ENCODE data around the gene ARHGAP26. TPM values are rescaled to one million over a fixed set of nuclear protein-coding genes. Genes with fewer than 3 reads are reported as not detected.

Gene ARHGAP26
- polyA plus RNA-seq, 1 donor from 2014 or later: 0.83 TPM

- no peak for TF ChIP-seq EP300 (conservative IDR thresholded peaks at IDR 0.05; ENCODE audit: poor library complexity, severe bottlenecking)
These were observed 495.8 kb downstream of the ARHGAP26 start (continued) for GRCh38 chr5:143265995-143266394.

GRCh38 chr5:143267186-143267585, 497.0 kb downstream of the ARHGAP26 start:
- H3K9ac ChIP-seq (ENCODE audit: low read length): no peak overlapping the region
- H2AFZ ChIP-seq (ENCODE audit: low read depth, low read length): no peak overlapping the region
- no peaks in the 10 kb centered on the region for H3K9me2 ChIP-seq (ENCODE audit: insufficient read depth, low read length)
- H4K20me1 ChIP-seq (ENCODE audit: insufficient read depth): no peaks in the 10 kb centered on the region
- no peaks in the 10 kb centered on the region for H3K79me2 ChIP-seq (replicated peaks; ENCODE audit: insufficient read depth, low read length)
- H3K4me2 ChIP-seq (ENCODE audit: low read length): no peak overlapping the region
- H3K36me3 ChIP-seq (ENCODE audit: insufficient read depth, low read length): no peaks in the 10 kb centered on the region
- no peak overlapping the region for H3K27ac ChIP-seq (ENCODE audit: low read length)
- H3K4me3 ChIP-seq (ENCODE audit: low read length): no peak overlapping the region
- no peaks in the 10 kb centered on the region for H3F3A ChIP-seq (ENCODE audit: insufficient read depth, low read length, poor library complexity, severe bottlenecking)
- no peaks in the 10 kb centered on the region for H3K27me3 ChIP-seq (ENCODE audit: insufficient read depth, low read depth, low read length)
- no peak for TF ChIP-seq MXI1 (conservative IDR thresholded peaks at IDR 0.05; ENCODE audit: poor library complexity, severe bottlenecking)
- no peak for TF ChIP-seq EP300 (conservative IDR thresholded peaks at IDR 0.05; ENCODE audit: poor library complexity, severe bottlenecking)
- TF ChIP-seq REST (IDR thresholded peaks at IDR 0.05; ENCODE audit: borderline replicate concordance): no peak
- TF ChIP-seq SMC3 (conservative IDR thresholded peaks at IDR 0.05; ENCODE audit: poor library complexity): no peak
- TF ChIP-seq TAF1 (IDR thresholded peaks at IDR 0.05; ENCODE audit: low read depth): no peak
- no peak for TF ChIP-seq POLR2AphosphoS5 (IDR thresholded peaks at IDR 0.05)
- TF ChIP-seq CTCF (IDR thresholded peaks at IDR 0.05; ENCODE audit: poor library complexity, severe bottlenecking): no peak
- no peak for TF ChIP-seq RAD21 (conservative IDR thresholded peaks at IDR 0.05)
- no peak for TF ChIP-seq EZH2 (IDR thresholded peaks at IDR 0.05; ENCODE audit: borderline replicate concordance, insufficient read depth, low read length, poor library complexity, severe bottlenecking)
- no peaks in the 10 kb centered on the region for H3K9me3 ChIP-seq (ENCODE audit: low read length)

GRCh38 chr5:143268388-143268787, 498.2 kb downstream of the ARHGAP26 start:
- H3K9me3 ChIP-seq (ENCODE audit: low read length): no peaks in the 10 kb centered on the region
- H4K20me1 ChIP-seq (ENCODE audit: insufficient read depth): no peaks in the 10 kb centered on the region
- H2AFZ ChIP-seq (ENCODE audit: low read depth, low read length): no peak overlapping the region

More at GRCh38 chr5:143268388-143268787, 498.2 kb downstream of the ARHGAP26 start:
- no peak overlapping the region for H3K4me2 ChIP-seq (ENCODE audit: low read length)
- H3K27me3 ChIP-seq (ENCODE audit: insufficient read depth, low read depth, low read length): no peaks in the 10 kb centered on the region
- no peaks in the 10 kb centered on the region for H3K9me2 ChIP-seq (ENCODE audit: insufficient read depth, low read length)
- H3K4me3 ChIP-seq (ENCODE audit: low read length): no peak overlapping the region
- no peaks in the 10 kb centered on the region for H3K36me3 ChIP-seq (ENCODE audit: insufficient read depth, low read length)
- no peaks in the 10 kb centered on the region for H3K79me2 ChIP-seq (replicated peaks; ENCODE audit: insufficient read depth, low read length)
- H3K27ac ChIP-seq (ENCODE audit: low read length): no peak overlapping the region
- no peaks in the 10 kb centered on the region for H3F3A ChIP-seq (ENCODE audit: insufficient read depth, low read length, poor library complexity, severe bottlenecking)
- TF ChIP-seq SMC3 (conservative IDR thresholded peaks at IDR 0.05; ENCODE audit: poor library complexity): no peak
- TF ChIP-seq MXI1 (conservative IDR thresholded peaks at IDR 0.05; ENCODE audit: poor library complexity, severe bottlenecking): no peak
- no peak for TF ChIP-seq CTCF (IDR thresholded peaks at IDR 0.05; ENCODE audit: poor library complexity, severe bottlenecking)
- no peak for TF ChIP-seq EZH2 (IDR thresholded peaks at IDR 0.05; ENCODE audit: borderline replicate concordance, insufficient read depth, low read length, poor library complexity, severe bottlenecking)
- TF ChIP-seq RAD21 (conservative IDR thresholded peaks at IDR 0.05): no peak
- no peak for TF ChIP-seq POLR2AphosphoS5 (IDR thresholded peaks at IDR 0.05)
- no peak for TF ChIP-seq REST (IDR thresholded peaks at IDR 0.05; ENCODE audit: borderline replicate concordance)
- TF ChIP-seq TAF1 (IDR thresholded peaks at IDR 0.05; ENCODE audit: low read depth): no peak
- no peak for TF ChIP-seq EP300 (conservative IDR thresholded peaks at IDR 0.05; ENCODE audit: poor library complexity, severe bottlenecking)
- H3K9ac ChIP-seq (ENCODE audit: low read length): no peak overlapping the region
